ENCODE results near the gene REEP2.

Gene REEP2

DNA sequence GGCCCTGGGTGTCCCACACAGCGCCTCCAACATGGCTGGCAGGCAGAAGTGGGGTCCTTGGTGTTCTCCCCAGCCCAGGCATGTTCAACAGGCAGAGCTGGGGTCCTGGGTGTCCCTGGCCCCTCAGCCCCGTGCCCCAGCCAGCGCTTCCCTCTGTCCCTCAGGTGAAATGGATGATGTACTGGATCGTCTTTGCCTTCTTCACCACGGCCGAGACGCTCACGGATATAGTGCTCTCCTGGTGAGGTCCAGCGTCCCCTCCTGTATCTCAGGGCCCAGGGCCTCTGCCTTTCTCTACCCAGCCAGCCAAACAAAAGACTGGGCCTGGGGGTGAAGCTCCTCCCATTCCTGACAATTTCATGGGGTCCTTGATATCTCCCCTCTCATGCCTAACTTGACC lies 2.4 kb downstream of the REEP2 start:
- TF ChIP-seq ZNF274 (IDR thresholded peaks at IDR 0.05; ENCODE audit: low read depth, low read length) = no peak
- no peak overlapping the region for H3K4me3 ChIP-seq (ENCODE audit: low read length)

DNA sequence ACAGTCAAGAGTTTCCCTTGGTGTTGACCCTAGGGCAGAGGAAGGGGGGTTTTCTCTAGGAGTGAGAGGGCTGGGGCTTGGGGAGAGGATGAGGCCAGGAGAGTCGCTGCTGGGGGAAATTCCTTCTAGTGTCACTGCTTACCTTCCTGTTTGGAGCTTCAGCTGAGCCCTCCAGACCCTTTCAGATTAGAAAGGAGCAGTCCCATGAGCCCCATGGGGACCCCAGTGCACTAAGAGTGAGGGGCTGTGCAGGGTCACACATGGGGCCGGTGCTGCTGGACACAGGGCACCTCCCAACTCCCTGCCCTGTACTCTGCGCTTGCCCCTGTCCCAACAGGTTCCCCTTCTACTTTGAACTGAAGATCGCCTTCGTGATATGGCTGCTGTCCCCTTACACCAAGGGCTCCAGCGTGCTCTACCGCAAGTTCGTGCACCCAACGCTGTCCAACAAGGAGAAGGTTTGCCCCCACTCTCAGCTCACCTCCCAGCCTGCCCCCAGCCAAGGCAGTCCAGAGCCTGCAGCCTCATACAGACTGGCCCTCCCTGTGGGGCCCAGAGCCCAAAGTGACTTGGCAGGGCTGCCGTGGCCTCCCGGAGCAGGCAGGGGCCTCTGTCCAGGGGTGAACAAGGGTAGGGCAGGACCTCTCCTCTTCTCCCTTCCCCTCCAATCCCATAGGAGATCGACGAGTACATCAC lies 5.4 kb downstream of the REEP2 start:
- H3K4me3 ChIP-seq (ENCODE audit: low read length) = no peak overlapping the region
- TF ChIP-seq ZNF274 (IDR thresholded peaks at IDR 0.05; ENCODE audit: low read depth, low read length) = no peak

DNA sequence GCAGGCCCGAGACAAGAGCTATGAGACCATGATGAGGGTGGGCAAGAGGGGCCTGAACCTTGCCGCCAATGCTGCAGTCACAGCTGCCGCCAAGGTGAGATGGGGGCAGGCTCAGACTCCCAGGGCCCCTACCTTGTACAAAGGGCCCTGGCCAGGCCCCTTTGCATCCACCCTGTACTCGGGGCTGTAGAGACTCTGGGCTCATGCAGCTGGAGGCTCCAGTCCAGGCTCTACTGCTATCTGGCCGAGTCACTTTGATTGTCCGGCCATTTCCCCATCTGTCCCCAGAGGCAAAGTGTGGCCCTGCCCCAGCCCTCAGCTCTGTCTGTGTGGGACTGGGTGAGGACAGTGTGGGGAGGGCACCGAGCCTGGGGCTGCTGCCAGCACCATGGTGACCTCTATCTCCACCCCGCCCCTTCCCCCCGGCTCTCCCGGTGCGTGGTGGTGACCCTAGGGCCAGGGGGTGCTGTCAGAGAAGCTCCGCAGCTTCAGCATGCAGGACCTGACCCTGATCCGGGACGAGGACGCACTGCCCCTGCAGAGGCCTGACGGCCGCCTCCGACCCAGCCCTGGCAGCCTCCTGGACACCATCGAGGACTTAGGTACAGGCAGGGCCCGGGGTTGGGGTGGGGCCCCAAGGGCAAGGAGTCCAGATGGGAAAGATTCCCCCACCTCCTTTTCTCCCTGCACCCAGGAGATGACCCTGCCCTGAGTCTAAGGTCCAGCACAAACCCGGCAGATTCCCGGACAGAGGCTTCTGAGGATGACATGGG lies 6.1 kb downstream of the REEP2 start:
- TF ChIP-seq ZNF274 (IDR thresholded peaks at IDR 0.05; ENCODE audit: low read depth, low read length) = no peak
- no peak overlapping the region for H3K4me3 ChIP-seq (ENCODE audit: low read length)

DNA sequence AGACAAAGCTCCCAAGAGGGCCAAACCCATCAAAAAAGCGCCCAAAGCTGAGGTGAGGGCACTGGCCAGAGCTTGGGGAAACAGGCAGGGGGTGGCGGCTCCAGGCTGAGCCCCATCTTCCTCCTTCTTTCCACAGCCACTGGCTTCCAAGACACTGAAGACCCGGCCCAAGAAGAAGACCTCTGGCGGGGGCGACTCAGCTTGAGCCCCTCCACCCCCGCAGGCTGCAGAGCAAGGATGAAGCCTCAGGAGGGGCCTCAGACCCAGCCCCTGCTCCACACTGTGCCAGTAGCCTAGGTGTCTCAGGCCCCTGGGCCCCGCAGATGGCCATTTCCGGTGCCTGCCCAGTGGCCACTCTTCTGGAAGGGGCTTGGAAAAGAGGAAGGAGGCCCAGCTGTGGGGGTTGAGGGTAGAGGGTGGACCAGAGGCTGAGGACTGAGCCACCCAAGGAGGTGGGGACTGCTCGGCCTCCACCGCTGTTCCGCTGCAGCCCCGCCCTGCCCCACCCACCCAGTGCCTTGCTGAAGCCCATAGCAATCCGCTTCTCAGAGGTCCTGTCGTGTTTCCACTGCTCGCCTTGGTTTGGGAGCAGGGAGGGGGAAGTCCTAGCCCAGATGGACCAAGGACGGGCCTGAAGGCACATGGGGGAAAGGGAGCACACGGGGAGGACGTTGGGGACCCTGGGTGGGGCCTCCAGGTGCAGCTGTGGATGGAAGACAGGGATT lies 6.9 kb downstream of the REEP2 start:
- no peak overlapping the region for H3K4me3 ChIP-seq (ENCODE audit: low read length)
- no peak for TF ChIP-seq ZNF274 (IDR thresholded peaks at IDR 0.05; ENCODE audit: low read depth, low read length)

DNA sequence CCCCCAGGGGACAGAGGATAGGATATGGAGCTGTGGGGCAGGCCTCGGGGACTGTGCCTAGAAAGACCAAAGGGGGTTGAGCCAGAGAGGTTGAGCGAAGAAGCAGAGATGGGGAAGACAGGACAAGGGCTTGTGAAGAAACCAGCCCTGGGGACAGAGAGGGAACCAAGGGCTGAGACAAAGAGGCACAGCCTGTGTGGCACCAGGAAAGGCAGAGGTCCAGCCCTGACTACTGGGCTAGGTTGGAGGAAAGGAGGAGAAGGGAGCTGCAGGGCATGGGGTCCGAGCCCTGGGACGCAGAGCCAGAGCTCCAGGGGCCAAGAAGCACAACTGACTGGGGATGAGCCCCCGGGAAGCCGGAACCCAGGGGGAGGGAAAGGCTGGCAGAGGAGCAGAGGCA lies 9.2 kb downstream of the REEP2 start:
- no peak overlapping the region for H3K4me3 ChIP-seq (ENCODE audit: low read length)
- no peak for TF ChIP-seq ZNF274 (IDR thresholded peaks at IDR 0.05; ENCODE audit: low read depth, low read length)

DNA sequence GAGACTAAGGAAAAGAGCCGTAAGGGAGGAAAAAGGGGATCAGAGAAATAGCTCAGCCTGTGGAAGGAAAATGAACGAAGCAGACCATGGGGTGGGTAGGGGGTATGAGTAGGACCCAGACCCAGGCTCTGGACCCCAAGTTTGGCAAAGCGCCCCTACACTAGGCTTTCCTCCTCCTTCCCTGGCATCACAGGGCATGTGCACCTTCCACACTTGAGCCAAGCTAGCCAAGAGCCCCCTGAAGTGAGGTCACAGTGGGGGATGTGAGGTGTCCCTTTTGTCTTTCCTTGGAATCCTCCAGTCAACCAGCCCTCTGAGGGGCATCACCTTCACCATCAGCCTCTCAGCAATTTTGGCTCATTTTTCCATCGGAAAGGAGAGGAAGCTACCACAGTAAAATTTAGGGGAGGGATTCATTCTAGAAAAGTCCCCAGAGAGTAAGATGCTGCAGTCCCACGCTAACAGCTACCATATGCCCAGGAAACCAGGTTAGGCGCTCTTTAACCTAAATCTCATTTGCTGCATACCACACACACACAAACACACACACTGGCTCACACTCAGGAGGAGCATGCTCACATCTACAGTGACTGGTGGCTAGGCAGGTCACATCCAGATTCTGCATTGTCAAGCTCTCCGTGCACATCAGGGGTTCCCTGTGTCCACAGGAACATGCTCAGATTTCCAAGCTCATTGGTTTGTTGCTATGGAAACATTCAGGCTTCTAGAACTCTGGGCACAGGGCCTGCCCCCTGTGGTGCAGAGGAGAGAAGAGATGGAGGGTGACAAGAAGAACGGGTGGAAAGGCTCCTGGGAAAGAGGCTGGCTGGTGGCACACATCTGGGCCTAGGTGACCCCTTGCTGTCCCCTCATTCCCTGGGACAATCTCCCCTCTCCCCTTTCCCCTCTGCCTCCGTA lies 9.9 kb downstream of the REEP2 start:
- no peak for TF ChIP-seq ZNF274 (IDR thresholded peaks at IDR 0.05; ENCODE audit: low read depth, low read length)

DNA sequence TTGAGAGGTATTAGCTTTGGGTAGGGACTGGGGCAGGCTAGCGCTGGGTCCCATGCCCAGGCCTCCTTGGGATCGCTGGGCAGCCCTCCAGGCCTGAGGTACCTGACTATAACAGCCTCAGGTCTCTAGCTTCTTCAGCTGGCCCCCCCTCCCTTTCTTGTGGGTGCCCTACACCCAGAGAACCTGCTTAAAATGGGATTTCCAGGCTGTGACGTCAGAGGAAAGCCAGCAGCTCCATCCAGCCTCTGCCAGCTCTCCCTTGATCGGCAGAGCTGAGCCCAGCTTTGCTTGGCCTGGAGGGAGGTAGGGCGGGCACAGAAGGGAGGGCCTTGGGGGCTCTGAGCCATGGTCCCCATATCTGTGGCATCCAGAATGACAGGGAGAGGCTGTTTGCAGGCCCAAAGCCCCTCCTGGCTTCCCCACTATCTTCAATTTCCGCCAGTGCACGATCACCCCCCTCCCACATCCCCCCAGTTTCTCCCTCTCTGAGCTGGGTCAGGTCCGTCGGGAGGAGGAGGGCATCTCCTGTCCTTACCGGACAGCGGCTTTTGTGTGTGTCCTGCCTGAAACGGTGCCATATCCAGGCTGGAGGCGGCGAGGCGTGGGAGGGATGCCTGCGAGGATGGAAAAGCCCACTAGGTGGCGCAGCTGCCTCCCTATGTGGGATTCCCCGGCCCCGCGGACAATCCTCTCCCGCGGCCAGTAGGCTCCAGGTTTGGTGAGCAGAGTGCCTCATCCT lies 10.8 kb downstream of the REEP2 start:
- H3K4me3 ChIP-seq (ENCODE audit: low read length) = no peak overlapping the region
- TF ChIP-seq ZNF274 (IDR thresholded peaks at IDR 0.05; ENCODE audit: low read depth, low read length) = no peak

More for the DNA sequence above, 9.9 kb downstream of the REEP2 start:
- H3K4me3 ChIP-seq (ENCODE audit: low read length) = no peak overlapping the region

DNA sequence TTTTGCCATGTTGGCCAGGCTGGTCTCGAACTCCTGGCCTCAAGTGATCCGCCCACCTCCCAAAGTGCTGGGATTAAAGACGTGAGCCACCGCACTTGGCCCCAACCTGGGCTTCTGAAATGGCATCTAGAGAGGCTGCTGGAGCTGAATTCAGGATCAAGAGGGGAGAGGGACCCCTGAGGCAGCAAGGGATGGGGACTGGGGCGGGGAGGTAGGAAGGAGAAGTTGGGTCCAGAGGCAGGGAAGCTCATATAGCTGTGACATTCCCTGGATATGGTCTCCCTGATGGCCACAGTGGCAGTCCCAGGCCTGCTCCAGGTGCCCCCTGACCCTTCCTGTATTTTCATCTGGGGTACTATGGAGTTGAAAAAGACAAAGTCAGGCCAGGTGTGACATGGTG lies 12.1 kb downstream of the REEP2 start:
- no peak for TF ChIP-seq ZNF274 (IDR thresholded peaks at IDR 0.05; ENCODE audit: low read depth, low read length)

DNA sequence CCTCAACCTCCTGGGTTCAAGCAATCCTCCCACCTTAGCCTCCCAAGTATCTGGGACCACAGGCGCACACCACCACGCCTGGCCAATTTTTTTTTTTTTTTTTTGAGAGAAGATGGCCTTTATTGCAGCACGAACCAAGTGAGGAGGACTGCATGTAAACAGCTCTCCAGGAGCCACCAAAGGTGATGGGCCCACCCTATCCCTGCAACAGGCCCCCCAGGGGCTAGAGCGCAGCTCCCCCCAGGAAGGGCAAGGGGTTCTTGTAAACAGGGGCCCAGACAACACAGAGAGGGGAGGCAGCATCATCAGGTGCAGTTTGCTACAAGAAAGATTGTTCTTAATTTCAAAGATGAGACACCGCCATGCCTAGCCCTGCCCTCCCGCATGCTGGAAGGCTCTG lies 13.9 kb downstream of the REEP2 start:
- TF ChIP-seq ZNF274 (IDR thresholded peaks at IDR 0.05; ENCODE audit: low read depth, low read length) = no peak

More for the DNA sequence above, 12.1 kb downstream of the REEP2 start:
- no peak overlapping the region for H3K4me3 ChIP-seq (ENCODE audit: low read length)

DNA sequence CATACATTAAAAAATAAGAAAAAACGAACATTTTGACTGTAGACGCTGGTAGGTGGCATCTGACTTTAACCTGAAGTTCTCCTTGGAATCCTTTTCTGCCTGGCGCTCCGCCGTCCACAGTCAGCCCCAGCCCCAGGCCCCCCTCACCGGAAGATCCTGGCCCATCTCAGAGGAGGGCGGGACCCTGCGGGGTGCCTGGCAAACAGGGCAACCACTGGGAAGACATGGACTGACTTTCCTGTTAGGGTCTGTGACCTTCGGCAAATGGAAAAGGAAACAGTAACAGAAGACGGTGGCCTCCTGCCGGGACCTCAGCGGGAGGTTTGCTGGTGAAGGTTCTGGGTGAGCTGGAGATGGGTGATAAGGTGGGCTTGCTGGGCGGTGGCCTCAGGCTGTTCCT lies 14.7 kb downstream of the REEP2 start:
- no peak overlapping the region for H3K4me3 ChIP-seq (ENCODE audit: low read length)
- no peak for TF ChIP-seq ZNF274 (IDR thresholded peaks at IDR 0.05; ENCODE audit: low read depth, low read length)

More for the DNA sequence above, 13.9 kb downstream of the REEP2 start:
- H3K4me3 ChIP-seq (ENCODE audit: low read length) = no peak overlapping the region

DNA sequence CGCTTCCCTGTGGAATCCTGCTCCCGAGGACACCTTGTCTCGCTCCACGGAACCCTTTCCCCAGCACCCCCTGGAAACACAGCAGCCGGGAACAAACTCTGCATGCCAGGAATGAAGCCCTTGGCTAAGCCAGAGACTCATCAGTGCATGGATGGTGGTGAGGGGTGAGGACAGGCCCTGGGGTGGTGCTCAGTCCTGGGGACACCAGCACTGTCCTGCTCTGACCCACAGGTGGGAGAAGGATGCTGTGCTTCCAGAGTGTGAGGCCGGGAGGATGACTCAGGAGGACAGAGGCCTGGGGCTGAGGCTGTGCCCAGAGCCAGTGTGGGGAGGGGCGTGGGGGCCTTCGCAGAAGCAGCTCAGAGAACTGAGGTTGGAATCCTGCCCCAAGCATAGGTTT lies 15.3 kb downstream of the REEP2 start:
- no peak for TF ChIP-seq ZNF274 (IDR thresholded peaks at IDR 0.05; ENCODE audit: low read depth, low read length)
- no peak overlapping the region for H3K4me3 ChIP-seq (ENCODE audit: low read length)

DNA sequence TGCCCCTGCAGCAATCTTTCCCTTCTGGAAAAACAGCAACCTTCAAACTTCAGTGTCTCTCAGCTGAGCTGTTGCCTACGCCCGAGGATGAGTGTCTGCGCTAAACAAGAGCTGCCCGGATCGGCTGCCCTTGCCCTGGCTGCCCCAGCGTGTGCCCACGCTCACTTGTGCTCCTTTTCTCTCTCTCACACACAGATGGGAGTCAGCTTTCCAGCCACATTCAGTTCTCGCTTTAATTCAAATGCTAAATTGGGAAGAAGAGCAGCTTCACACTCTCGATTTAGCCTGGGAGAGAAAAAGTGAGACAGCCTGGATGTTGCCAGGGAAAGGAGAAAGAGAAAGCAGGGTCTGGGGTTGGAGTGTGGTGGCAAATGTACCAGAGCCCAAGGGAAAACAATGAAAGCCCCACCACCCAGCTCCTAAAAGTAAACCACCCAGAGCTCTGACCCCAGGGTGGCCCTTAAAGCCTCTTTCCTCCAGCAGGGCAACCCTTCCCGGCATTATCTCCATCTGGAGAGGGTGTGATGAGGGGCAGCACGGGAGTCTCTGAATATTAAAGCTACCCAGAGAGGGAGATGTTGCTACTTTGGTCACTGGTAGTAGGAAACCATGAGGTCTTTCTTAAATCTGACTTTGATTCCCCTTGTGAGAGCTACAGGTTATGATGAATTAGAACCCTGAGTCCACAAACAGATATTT lies 16.5 kb downstream of the REEP2 start:
- TF ChIP-seq ZNF274 (IDR thresholded peaks at IDR 0.05; ENCODE audit: low read depth, low read length) = no peak
- H3K4me3 ChIP-seq (ENCODE audit: low read length) = no peak overlapping the region

Measured in GM08714 (cell line).